Glutamatergic neuron (in vitro differentiated cells): Measurements from ENCODE around the gene PHLDB2. TPM values are rescaled to one million over a fixed set of nuclear protein-coding genes. Genes with fewer than 3 reads are reported as not detected.

ENCODE experiments used
- DNase-seq: peaks from one replicate; pipeline ENCODE4 v3.0.0; 2022
- H3K27ac Mint-ChIP-seq: one replicate; pipeline ENCODE4 v1.8.0; 2020; ENCODE audit warnings: mild to moderate bottlenecking, mixed read lengths, inconsistent platforms; ENCODE audit not compliant: unreplicated experiment
- H3K27me3 Mint-ChIP-seq: one replicate; pipeline ENCODE4 v1.8.0; 2020; ENCODE audit warnings: mild to moderate bottlenecking, moderate library complexity, mixed read lengths, inconsistent platforms; ENCODE audit not compliant: unreplicated experiment
- H3K36me3 Mint-ChIP-seq: one replicate; pipeline ENCODE4 v1.8.0; 2020; ENCODE audit warnings: mild to moderate bottlenecking, mixed read lengths, inconsistent platforms; ENCODE audit not compliant: unreplicated experiment
- H3K4me1 Mint-ChIP-seq: one replicate; pipeline ENCODE4 v1.8.0; 2020; ENCODE audit warnings: mild to moderate bottlenecking, low read depth, mixed read lengths, inconsistent platforms; ENCODE audit not compliant: unreplicated experiment
- H3K4me3 Mint-ChIP-seq: one replicate; pipeline ENCODE4 v1.8.0; 2020; ENCODE audit warnings: mild to moderate bottlenecking, mixed read lengths, inconsistent platforms; ENCODE audit not compliant: unreplicated experiment
- H3K9me3 Mint-ChIP-seq: one replicate; pipeline ENCODE4 v1.8.0; 2020; ENCODE audit warnings: mild to moderate bottlenecking, moderate library complexity, mixed read lengths, inconsistent platforms; ENCODE audit not compliant: unreplicated experiment
- total RNA-seq: library from RNA; stranded (reverse); fragmentation: NEBNext Ultra II Directional; extraction: Animal tissue kit (Norgen Biotek cat#: 25700); gene quantifications from one replicate; pipeline ENCODE4 v1.2.1, GENCODE V29; 2021; ENCODE audit not compliant: unreplicated experiment
- TF ChIP-seq, protein P1 (sequence below): fragments of 200-600 bp; sonication (generic); IDR thresholded peaks from one replicate; pipeline ENCODE4 v1.5.0; 2021; ENCODE audit not compliant: partially characterized antibody, unreplicated experiment

The PHLDB2 gene
- total RNA-seq, 1 donor from 2014 or later: 18.7 TPM

DNA sequence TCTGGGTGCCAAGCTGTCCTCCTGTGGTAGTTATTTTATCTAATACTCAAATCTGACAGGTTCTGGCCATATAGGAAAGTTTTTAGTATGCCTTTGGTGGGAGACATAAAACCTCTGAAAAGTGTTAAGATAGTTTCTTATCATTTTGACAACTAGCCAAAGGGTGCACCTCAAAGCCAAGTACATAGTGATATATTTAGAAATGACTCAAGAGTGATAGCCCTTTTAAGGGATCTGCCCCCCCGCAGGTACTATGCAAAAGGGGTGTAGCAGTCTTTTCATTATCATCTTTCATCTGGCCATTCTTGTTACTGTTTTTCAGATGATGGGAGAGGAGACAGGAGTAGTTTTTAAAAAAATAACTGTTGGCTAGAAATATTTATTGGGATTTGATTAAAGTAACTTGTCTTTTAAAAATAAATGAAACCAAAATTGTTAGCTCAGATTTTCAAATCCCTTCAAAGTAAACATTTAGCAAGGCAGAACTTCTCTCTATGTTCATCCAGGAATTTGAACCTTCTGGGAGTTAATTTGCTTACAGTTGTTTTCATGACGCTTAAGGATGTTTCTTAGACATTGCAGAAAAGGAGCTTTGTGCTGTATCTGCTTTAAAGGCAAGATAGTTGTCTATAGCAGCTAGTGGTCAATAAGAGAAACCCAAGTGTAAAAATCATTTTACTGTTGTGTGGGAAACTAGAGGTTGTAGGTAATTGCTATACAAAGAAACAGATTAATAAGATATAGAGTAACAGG, 5.1 kb downstream of the PHLDB2 start:
- Mint-ChIP-seq H3K4me3 (peak overlapping the region; percentile 13), H3K27ac (no peak overlapping the region), H3K9me3 (peaks cover 15% of the 10 kb centered on the region), H3K4me1 (peaks cover 53% of the 10 kb centered on the region), H3K27me3 (peaks cover 8% of the 10 kb centered on the region), H3K36me3 (no peaks in the 10 kb centered on the region)
- TF ChIP-seq, protein P1, sequence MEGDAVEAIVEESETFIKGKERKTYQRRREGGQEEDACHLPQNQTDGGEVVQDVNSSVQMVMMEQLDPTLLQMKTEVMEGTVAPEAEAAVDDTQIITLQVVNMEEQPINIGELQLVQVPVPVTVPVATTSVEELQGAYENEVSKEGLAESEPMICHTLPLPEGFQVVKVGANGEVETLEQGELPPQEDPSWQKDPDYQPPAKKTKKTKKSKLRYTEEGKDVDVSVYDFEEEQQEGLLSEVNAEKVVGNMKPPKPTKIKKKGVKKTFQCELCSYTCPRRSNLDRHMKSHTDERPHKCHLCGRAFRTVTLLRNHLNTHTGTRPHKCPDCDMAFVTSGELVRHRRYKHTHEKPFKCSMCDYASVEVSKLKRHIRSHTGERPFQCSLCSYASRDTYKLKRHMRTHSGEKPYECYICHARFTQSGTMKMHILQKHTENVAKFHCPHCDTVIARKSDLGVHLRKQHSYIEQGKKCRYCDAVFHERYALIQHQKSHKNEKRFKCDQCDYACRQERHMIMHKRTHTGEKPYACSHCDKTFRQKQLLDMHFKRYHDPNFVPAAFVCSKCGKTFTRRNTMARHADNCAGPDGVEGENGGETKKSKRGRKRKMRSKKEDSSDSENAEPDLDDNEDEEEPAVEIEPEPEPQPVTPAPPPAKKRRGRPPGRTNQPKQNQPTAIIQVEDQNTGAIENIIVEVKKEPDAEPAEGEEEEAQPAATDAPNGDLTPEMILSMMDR: no peak
- no peak for DNase-seq

DNA sequence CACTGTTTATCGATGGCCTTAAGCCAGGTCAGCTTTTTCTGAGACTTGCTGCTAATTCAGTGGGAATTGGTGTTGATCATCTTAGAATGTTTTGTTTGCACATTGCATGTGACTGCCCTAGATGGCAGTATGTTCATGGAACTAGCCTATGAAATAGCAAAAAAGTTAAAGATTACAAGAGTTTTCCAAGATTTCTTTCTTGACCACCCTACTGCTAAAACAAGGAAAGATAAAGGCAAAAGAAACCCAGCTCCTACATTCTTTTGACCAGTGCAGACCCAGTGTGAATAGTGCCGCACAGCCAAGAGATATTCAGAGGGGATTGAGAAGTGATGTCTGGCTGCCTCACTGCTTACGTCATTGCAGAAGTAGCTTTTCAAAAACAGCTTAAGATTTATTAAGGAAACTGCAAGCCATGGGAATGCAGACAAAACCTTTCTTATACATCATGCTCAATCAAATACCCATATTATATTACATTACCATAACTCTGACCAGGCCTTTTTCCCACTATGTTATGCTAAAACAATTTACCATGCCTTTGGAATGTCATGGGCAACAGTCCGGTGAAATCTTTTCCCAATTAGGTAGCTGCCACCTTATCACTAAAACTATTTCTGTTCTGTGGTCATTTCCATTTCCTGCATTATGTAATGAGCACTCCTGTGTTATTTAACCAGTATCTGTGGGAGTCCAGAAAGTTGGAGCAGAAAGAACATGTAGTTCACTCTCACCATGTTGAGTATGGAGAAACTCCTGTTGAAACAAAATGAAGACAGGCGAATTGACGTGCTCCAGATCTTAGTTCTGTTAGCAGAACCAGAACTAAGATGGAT, 6.0 kb downstream of the PHLDB2 start:
- peaks cover 57% of the 10 kb centered on the region for H3K4me1 Mint-ChIP-seq
- H3K27ac Mint-ChIP-seq: no peak overlapping the region
- TF ChIP-seq, protein P1: no peak
- H3K4me3 Mint-ChIP-seq: no peak overlapping the region
- peaks cover 15% of the 10 kb centered on the region for H3K9me3 Mint-ChIP-seq
- H3K27me3 Mint-ChIP-seq: peaks cover 5% of the 10 kb centered on the region
- H3K36me3 Mint-ChIP-seq: no peaks in the 10 kb centered on the region
- no peak for DNase-seq

DNA sequence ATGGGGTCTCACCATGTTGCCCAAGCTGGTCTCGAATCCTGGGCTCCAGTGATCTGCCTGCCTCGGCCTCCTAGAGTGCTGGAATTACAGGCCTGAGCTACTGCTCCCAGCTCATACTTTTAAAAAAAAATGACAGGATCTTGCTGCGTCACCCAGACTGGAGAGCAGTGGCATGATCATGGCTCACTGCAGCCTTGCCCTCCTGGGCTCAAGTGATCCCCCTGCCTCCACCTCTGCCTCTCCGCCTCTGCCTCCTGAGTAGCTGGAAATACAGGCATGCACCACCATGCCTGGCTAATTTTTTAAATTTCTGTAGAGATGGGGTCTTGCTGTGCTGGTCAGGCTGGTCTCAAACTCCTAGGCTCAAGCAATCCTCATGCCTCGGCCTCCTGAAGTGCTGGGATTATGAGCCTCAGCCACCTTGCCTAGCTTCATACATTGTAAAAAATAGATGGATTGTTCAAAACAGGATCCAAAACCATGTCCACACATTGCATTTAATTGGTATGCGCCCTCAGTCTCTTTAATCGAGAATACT, 8.9 kb downstream of the PHLDB2 start:
- H3K27ac Mint-ChIP-seq: no peak overlapping the region

DNA sequence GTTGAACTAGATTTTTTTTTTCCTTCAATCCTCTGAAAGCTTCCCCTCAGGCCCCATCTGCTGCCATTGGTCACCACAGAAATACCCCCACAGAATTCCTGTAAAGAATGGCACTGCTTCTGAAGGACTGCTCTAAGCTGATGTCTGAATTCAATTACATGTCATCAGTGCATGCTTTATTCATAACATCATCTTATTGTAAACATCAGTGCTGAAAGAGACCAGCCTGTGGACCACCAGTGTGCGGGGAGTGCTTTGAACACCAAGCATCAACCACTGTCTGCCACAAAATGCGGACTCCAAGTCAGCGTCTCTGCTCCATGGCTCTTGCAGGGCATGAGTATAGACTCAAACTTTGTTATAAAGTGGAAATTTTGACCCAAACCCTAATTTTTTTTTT, 11.6 kb downstream of the PHLDB2 start:
- TF ChIP-seq, protein P1: no peak
- Mint-ChIP-seq H3K27ac (no peak overlapping the region), H3K9me3 (peaks cover 2% of the 10 kb centered on the region), H3K4me1 (peaks cover 38% of the 10 kb centered on the region), H3K4me3 (no peak overlapping the region), H3K27me3 (no peaks in the 10 kb centered on the region), H3K36me3 (no peaks in the 10 kb centered on the region)
- no peak for DNase-seq

More for the DNA sequence above, 8.9 kb downstream of the PHLDB2 start:
- TF ChIP-seq, protein P1: no peak
- DNase-seq: no peak
- Mint-ChIP-seq H3K9me3 (peaks cover 6% of the 10 kb centered on the region), H3K4me1 (peaks cover 51% of the 10 kb centered on the region), H3K36me3 (no peaks in the 10 kb centered on the region), H3K27me3 (no peaks in the 10 kb centered on the region), H3K4me3 (no peak overlapping the region)
